Measurements from ENCODE around the gene LSM7. TPM values are rescaled to one million over a fixed set of nuclear protein-coding genes. Genes with fewer than 3 reads are reported as not detected.

The LSM7 gene
- total RNA-seq, 3 donors from 2014 or later (not counting 1 experiment from before 2014, with no cell fraction given), result 52.0 to 80.2 (median 77.4) TPM

GRCh38 chr19:2331601-2332246 is 3.3 kb upstream of the LSM7 start:
- peak overlapping the region; percentile 13 for H3K4me3 Mint-ChIP-seq
- ATAC-seq, result no peak

DNA sequence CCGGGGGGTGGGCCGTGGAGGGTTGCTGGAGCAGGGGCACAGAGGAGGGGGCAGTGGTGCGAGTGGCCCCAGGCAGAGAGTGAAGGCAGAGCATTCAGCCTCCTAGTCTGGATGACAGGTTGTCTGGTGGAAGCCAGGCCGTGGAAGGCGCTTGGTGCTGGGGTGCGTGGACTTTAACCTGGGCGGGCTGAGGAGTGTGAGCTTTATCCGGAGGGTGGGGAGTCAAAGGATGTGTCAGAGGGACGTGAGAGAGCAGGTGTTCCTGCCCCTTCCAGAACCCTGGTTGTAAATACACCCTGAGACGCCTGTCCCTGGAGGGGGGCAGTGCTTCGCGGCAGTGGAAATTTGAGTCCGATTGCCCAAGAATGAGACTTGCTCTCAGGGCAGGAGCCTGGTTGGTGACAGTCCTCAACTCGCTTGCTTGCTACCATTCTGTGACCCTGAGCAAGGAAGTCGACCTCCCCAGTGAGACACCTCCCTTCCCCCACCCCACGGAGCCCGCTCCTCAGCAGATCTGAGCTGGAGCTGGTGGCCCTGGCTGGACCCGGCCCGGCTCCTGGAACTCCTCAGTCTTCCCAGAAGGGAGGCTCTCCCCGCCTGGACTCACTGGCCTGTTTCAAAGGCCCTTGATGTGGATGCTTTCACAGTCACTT is 2.4 kb upstream of the LSM7 start:
- H3K4me3 Mint-ChIP-seq, result peak overlapping the region; percentile 65
- H3K36me3 Mint-ChIP-seq, result no peaks in the 10 kb centered on the region
- 78% methylated on average over 20 of the region's 20 CpGs for WGBS (ENCODE audit: insufficient coverage)
- Histone ChIP-seq H3K4me1 (ENCODE audit: control insufficient read depth, insufficient read depth, low read length) (peaks cover 63% of the 10 kb centered on the region), H3K9me3 (ENCODE audit: control insufficient read depth, insufficient read depth, low read length) (no peaks in the 10 kb centered on the region), H3K36me3 (ENCODE audit: control insufficient read depth, insufficient read depth, low read length) (peaks cover 2% of the 10 kb centered on the region), H3K27ac (ENCODE audit: low read length) (no peak overlapping the region), H3K4me3 (ENCODE audit: low read length) (no peak overlapping the region), H3K27me3 (ENCODE audit: control insufficient read depth, insufficient read depth, low read length) (no peaks in the 10 kb centered on the region)
- no peaks in the 10 kb centered on the region for H3K27me3 Mint-ChIP-seq (ENCODE audit: low read depth in 2 of 2)
- no peaks in the 10 kb centered on the region for H3K9me3 Mint-ChIP-seq
- intact Hi-C loops (cut with micrococcal nuclease), result no loop called here
- H3K4me1 Mint-ChIP-seq, result peaks cover 20 to 57% of the 10 kb centered on the region in 2 donors
- DNase-seq (no peak), ATAC-seq (no peak)
- H3K27ac Mint-ChIP-seq, result peak overlapping the region; percentile 51 to 98
- TF ChIP-seq, protein P1, sequence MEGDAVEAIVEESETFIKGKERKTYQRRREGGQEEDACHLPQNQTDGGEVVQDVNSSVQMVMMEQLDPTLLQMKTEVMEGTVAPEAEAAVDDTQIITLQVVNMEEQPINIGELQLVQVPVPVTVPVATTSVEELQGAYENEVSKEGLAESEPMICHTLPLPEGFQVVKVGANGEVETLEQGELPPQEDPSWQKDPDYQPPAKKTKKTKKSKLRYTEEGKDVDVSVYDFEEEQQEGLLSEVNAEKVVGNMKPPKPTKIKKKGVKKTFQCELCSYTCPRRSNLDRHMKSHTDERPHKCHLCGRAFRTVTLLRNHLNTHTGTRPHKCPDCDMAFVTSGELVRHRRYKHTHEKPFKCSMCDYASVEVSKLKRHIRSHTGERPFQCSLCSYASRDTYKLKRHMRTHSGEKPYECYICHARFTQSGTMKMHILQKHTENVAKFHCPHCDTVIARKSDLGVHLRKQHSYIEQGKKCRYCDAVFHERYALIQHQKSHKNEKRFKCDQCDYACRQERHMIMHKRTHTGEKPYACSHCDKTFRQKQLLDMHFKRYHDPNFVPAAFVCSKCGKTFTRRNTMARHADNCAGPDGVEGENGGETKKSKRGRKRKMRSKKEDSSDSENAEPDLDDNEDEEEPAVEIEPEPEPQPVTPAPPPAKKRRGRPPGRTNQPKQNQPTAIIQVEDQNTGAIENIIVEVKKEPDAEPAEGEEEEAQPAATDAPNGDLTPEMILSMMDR (IDR thresholded peaks at IDR 0.05), result no peak

More at GRCh38 chr19:2331601-2332246, 3.3 kb upstream of the LSM7 start:
- WGBS (ENCODE audit: insufficient coverage), result 62% methylated on average over 11 of the region's 12 CpGs
- intact Hi-C loops (cut with micrococcal nuclease), result no loop called here
- Histone ChIP-seq H3K27me3 (ENCODE audit: control insufficient read depth, insufficient read depth, low read length) (no peaks in the 10 kb centered on the region), H3K36me3 (ENCODE audit: control insufficient read depth, insufficient read depth, low read length) (no peaks in the 10 kb centered on the region), H3K27ac (ENCODE audit: low read length) (peak overlapping the region; percentile 78), H3K9me3 (ENCODE audit: control insufficient read depth, insufficient read depth, low read length) (no peaks in the 10 kb centered on the region), H3K4me1 (ENCODE audit: control insufficient read depth, insufficient read depth, low read length) (peaks cover 53% of the 10 kb centered on the region), H3K4me3 (ENCODE audit: low read length) (no peak overlapping the region)
- Mint-ChIP-seq H3K27ac (peak overlapping the region in 1 of 2 donors; percentile 29), H3K36me3 (no peaks in the 10 kb centered on the region), H3K9me3 (no peaks in the 10 kb centered on the region), H3K4me1 (peaks cover 16 to 57% of the 10 kb centered on the region in 2 donors), H3K27me3 (ENCODE audit: low read depth in 2 of 2) (no peaks in the 10 kb centered on the region)
- no peak for DNase-seq
- TF ChIP-seq, protein P1 (IDR thresholded peaks at IDR 0.05), result no peak

- Mint-ChIP-seq H3K27me3 (ENCODE audit: low read depth in 2 of 2) (no peaks in the 10 kb centered on the region), H3K27ac (peak overlapping the region; percentile 91 to 98)
- intact Hi-C loops (cut with micrococcal nuclease), result no loop called here
Observed at GRCh38 chr19:2330255-2330631, 1.9 kb upstream of the LSM7 start.

More at GRCh38 chr19:2330255-2330631, 1.9 kb upstream of the LSM7 start:
- Mint-ChIP-seq H3K9me3 (no peaks in the 10 kb centered on the region), H3K36me3 (no peaks in the 10 kb centered on the region), H3K4me3 (peak overlapping the region; percentile 65), H3K4me1 (peaks cover 25 to 57% of the 10 kb centered on the region in 2 donors)
- Histone ChIP-seq H3K4me1 (ENCODE audit: control insufficient read depth, insufficient read depth, low read length) (peaks cover 68% of the 10 kb centered on the region), H3K36me3 (ENCODE audit: control insufficient read depth, insufficient read depth, low read length) (peaks cover 6% of the 10 kb centered on the region), H3K9me3 (ENCODE audit: control insufficient read depth, insufficient read depth, low read length) (no peaks in the 10 kb centered on the region), H3K27me3 (ENCODE audit: control insufficient read depth, insufficient read depth, low read length) (no peaks in the 10 kb centered on the region), H3K27ac (ENCODE audit: low read length) (no peak overlapping the region), H3K4me3 (ENCODE audit: low read length) (no peak overlapping the region)
- TF ChIP-seq, protein P1 (IDR thresholded peaks at IDR 0.05), result no peak
- DNase-seq (no peak), ATAC-seq (no peak)
- 88% methylated on average over 10 of the region's 10 CpGs for WGBS (ENCODE audit: insufficient coverage)

All from natural killer cell (primary cell).